ENCODE results near the gene MAP1A.

The MAP1A gene

DNA sequence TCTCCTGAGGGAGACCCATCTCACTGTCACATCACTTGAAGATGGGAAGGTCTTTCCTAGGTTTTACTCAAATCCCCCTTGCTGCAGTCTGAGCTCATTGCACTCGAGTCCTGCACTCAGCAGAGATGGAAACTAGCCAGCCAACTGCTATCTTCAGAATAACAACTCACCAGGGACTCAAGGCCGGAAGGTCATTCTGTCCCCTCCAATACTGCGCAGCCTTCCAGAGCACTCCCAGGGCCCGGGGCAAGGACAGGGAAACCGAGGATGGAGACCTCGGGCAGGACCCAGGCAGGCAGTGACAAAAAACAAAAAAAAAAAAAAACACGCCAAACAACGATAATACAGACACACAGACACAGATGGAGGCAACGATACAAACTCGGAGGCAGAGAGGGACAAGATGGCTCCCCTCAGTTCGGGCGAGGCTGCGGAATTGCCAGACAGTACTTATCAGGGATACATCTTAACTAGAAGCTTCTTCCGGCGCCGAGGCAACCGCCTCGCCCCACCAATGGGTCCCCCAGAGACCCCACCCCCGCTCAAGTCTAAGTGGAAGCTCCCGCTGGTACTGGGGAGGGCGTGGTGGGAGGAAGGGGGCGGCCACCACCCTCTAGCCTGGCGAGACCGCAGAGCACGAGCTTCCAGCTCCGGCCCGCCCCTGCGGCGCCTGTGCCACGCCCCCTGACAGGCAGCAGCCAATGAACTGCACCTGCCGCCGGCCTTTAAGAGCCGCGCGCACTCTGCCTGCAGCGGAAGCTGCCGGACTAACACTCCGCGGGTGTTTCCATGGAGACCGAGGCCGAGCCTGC, 7.0 kb upstream of the MAP1A start:
- TF ChIP-seq, protein P1, sequence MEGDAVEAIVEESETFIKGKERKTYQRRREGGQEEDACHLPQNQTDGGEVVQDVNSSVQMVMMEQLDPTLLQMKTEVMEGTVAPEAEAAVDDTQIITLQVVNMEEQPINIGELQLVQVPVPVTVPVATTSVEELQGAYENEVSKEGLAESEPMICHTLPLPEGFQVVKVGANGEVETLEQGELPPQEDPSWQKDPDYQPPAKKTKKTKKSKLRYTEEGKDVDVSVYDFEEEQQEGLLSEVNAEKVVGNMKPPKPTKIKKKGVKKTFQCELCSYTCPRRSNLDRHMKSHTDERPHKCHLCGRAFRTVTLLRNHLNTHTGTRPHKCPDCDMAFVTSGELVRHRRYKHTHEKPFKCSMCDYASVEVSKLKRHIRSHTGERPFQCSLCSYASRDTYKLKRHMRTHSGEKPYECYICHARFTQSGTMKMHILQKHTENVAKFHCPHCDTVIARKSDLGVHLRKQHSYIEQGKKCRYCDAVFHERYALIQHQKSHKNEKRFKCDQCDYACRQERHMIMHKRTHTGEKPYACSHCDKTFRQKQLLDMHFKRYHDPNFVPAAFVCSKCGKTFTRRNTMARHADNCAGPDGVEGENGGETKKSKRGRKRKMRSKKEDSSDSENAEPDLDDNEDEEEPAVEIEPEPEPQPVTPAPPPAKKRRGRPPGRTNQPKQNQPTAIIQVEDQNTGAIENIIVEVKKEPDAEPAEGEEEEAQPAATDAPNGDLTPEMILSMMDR (conservative IDR thresholded peaks at IDR 0.05; ENCODE audit: low read depth, low read length): peak; percentile 64
- H3K4me3 ChIP-seq (ENCODE audit: low read depth, low read length): peak overlapping the region; percentile 64
- DNase-seq (ENCODE audit: low read depth): peak; percentile 100

DNA sequence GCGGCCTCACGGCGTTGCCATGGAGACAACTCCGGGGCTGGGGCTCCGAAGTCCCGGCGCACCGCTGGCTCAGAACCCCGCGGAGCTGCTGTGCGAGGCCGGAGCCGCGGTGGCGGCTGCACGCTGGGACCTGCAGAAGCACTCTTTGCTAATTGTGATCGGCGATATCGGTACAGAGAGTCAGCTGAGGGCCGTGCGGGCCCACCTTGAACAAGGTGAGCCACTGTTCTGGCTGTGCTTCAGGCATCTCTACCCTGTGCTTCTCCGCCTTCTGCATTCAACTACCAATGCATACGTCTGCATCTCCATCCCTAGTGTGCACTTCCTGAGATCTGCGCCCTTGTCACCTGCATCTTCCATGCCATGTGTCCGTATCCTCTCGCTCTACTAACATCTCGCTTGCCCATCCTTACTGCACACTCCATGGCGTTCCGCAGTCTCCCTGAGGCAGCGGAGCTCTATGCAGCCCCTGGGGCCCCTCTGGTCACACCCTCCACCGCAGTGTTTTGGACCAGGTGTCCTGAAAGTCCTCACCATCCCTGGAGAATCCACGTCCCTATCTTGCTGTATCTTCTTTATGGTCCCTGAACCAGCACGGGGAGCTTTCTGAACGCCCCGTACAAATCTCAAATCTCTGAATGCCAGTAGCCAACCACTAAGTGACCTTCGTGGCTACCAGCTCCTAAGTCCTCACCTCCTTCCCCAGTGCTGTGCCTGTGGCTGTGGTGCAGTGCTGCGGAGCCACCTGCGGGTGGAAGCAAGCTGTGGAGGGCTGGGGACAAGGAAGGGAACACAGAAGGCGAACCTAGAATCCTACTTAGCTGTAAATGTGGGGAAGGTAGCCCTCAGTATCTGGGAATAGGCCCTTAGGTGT, 6.2 kb upstream of the MAP1A start:
- DNase-seq (ENCODE audit: low read depth): peak; percentile 31
- TF ChIP-seq, protein P1 (conservative IDR thresholded peaks at IDR 0.05; ENCODE audit: low read depth, low read length): peak; percentile 37

DNA sequence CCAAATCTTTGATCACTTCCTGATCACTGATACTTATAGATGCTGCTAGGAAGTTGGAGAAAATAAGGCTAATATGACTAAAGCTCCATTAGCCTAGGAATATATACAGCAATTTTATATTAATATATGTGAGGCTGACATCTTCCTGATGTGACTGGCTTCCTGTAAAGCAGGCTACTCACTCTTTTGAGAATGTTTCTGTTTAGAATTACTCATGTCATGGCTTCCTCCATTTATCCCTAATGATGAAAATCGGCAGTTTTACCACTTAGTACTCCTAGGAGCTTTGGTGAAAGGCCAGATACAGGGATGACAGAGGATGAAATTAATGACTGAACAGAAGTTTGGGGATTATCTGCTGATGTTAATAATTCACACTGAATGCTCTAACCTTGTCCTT, 3.9 kb upstream of the MAP1A start:
- no peak overlapping the region for H3K4me3 ChIP-seq (ENCODE audit: low read depth, low read length)
- TF ChIP-seq, protein P1 (conservative IDR thresholded peaks at IDR 0.05; ENCODE audit: low read depth, low read length): no peak
- no peak for DNase-seq (ENCODE audit: low read depth)

More for the DNA sequence above, 6.2 kb upstream of the MAP1A start:
- peak overlapping the region; percentile 62 for H3K4me3 ChIP-seq (ENCODE audit: low read depth, low read length)

DNA sequence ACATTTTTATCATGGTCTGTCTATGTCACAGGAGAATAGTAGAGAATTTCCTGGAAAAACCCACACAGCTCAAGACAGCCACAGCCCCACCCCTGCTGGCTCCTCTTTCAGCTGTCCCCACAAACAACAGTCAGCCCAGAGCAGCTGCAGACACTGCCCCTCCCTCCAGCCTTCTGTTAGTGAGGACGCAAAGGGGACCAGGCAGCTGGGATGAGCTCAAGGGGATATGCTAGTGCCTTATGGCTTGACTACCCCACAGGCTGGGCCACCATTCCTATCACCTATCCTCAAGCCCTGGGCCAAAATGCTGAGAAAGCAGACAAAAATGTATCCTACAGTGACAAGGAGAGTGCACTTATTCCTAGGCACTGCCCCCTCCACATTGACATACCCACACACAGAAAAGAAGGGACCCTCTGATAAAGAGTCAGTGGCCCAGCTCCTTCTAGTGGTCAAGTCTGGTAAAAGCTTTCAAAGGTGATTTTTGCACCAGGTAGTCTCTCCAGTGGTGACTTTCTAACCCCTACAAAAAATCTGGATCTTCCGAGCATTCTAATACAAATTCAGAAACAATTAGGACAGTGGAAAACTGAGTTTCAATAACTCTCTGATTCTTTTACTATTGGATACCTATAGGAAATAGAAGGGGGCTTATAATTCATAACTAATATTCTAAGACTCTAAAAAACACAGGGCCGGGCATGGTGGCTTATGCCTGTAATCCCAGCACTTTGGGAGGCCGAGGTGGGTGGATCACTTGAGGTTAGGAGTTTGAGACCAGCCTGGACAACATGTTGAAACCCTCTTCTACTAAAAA, 3.0 kb upstream of the MAP1A start:
- DNase-seq (ENCODE audit: low read depth): peak; percentile 47
- no peak overlapping the region for H3K4me3 ChIP-seq (ENCODE audit: low read depth, low read length)
- TF ChIP-seq, protein P1 (conservative IDR thresholded peaks at IDR 0.05; ENCODE audit: low read depth, low read length): peak; percentile 81

DNA sequence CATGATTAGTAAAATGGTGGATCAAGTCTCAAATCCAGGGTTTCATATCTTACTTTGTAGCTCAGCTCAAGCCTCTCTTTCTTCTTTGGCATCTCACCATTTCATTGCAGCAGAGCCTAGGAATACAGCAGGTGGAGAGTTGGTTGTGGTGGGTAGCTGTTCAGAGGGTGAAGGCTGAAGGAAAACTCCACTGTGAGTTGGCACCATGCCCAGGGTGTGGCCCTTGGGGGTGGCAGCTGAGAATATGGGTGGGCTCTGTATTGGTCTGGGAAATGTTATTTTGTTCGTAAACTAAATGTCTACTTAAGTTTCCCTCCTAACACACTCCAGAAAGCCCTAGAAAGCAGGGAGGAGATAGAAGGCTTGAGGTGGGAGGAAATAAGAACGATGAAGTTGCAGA, 1.7 kb upstream of the MAP1A start:
- TF ChIP-seq, protein P1 (conservative IDR thresholded peaks at IDR 0.05; ENCODE audit: low read depth, low read length): no peak
- H3K4me3 ChIP-seq (ENCODE audit: low read depth, low read length): no peak overlapping the region
- DNase-seq (ENCODE audit: low read depth): no peak

DNA sequence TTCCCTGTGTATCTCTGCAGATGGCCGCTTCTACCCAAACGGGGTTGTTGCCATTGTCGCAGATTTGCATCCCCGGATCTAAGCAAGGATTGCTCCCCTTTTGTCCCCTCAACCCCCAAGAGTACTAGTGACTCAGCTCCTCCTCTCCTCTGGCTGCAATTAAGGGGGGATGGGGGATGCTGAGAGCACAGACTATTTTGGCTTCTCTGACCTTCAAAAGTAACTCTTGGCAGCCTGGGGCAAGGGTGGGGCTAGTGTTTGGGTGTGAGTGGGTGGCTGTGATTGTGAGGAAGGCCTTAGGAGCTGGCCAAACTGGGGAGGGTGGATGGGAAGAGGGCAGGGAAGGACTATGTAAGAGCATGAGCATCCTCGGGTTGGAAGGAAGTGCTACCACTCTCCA, 1.2 kb upstream of the MAP1A start:
- no peak for DNase-seq (ENCODE audit: low read depth)
- TF ChIP-seq, protein P1 (conservative IDR thresholded peaks at IDR 0.05; ENCODE audit: low read depth, low read length): no peak
- H3K4me3 ChIP-seq (ENCODE audit: low read depth, low read length): no peak overlapping the region

Data from choroid plexus epithelial cell (primary cell).